GM12864 (cell line): ENCODE results near the gene LCE3A.
"Not testable (repeated sequence)": the region's sequence is repeated elsewhere in the genome, so short reads cannot be mapped to it uniquely, and the experiment has no call there.

Experiments
- DNase-seq: peaks from one replicate; pipeline ENCODE4 v3.0.0-alpha.2; 2011; ENCODE audit warnings: low read depth
- H3K4me3 ChIP-seq: 2 replicates; pipeline ENCODE4 v1.5.1; 2011; ENCODE audit warnings: mild to moderate bottlenecking, low read depth, low read length, control low read depth
- TF ChIP-seq, protein P1 (sequence below): IDR thresholded peaks from 2 replicates; pipeline ENCODE4 v1.5.1; 2011; ENCODE audit warnings: low read depth, mild to moderate bottlenecking, moderate library complexity, low read length, control low read depth, inconsistent platforms; ENCODE audit errors: missing control alignments

LCE3A gene

DNA sequence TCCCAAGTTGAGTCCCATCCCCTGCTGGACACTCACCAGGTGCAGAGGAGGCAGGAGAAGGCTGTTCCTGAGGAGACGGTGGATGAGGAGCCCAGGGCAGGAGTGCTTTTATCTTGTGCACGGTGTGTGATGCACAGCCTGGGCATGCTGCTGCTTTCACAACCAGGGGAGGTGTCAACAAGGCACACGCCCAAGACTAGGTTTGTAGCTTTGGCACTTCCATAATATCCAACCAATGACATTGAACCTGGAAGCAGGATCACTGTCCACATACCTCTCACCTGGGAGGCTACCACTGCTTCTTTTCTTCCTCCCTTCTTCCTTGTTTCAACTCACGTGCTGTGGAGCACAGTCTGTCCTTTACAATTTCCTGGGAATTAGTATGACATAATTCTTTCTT is 42.5 kb downstream of the LCE3A start, which contains the start of gene LCE3D:
TSS of gene LCE3D (minus strand) at position 84 of the 400 bp plus-strand sequence. CDS start 580 bp downstream, outside the sequence.
- TF ChIP-seq, protein P1, sequence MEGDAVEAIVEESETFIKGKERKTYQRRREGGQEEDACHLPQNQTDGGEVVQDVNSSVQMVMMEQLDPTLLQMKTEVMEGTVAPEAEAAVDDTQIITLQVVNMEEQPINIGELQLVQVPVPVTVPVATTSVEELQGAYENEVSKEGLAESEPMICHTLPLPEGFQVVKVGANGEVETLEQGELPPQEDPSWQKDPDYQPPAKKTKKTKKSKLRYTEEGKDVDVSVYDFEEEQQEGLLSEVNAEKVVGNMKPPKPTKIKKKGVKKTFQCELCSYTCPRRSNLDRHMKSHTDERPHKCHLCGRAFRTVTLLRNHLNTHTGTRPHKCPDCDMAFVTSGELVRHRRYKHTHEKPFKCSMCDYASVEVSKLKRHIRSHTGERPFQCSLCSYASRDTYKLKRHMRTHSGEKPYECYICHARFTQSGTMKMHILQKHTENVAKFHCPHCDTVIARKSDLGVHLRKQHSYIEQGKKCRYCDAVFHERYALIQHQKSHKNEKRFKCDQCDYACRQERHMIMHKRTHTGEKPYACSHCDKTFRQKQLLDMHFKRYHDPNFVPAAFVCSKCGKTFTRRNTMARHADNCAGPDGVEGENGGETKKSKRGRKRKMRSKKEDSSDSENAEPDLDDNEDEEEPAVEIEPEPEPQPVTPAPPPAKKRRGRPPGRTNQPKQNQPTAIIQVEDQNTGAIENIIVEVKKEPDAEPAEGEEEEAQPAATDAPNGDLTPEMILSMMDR: no peak
- no peak for DNase-seq
- no peak within 1 kb of the TSS for H3K4me3 ChIP-seq

DNA sequence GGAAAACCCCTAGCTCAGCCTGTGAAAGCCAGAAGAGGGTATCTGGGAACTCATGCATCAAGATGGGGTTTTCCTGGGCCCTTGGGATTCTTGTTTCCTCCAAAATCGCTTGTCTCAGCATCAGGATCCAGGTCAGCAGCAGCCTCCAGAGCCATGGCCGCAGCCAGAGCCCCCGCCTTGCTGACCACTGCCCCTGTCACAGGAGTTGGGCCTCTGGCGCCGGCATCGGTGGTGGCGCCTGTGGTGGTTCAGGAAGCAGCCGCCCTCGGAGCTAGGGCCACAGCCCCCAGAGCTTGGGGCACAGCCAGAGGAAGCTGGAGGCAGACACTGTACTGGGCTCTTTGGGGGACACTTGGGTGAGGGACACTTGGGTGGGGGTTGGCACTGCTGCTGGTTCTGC is 43.4 kb downstream of the LCE3A start:
- not testable (repeated sequence) for DNase-seq, H3K4me3 ChIP-seq

DNA sequence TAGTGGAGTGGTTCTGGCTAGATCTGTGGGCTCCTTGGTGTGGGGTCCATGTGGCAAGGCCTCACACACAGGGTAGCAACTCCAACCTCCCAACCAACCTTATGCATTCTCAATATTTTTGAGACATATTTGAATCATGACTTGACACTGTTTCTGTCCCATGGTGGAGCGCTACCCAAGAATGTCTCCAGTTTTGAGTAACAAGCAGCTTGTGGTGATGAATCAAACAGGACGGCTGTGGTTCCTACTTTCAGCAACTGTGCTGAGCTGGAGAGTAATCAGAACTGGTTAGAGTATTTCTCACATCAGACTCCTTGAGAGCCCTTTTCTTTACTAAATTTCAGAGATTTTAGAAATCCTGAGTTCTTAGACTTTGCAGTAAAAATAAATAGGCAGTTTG is 45.7 kb downstream of the LCE3A start:
- DNase-seq: peak; percentile 24
- no peak overlapping the region for H3K4me3 ChIP-seq
- TF ChIP-seq, protein P1: no peak
